CD14-positive monocyte (primary cell): Measurements from ENCODE around the gene PCDHGA7. TPM values are rescaled to one million over a fixed set of nuclear protein-coding genes. Genes with fewer than 3 reads are reported as not detected.

Experiments
- DNase-seq, 3 donors: peaks; one replicate each; pipeline ENCODE4 v3.0.0-alpha.2; 2011 to 2022
- H2AFZ ChIP-seq: 2 replicates; pipeline ENCODE4 v1.6.0; 2012; ENCODE audit warnings: mild to moderate bottlenecking, low read depth, low read length, inconsistent platforms; ENCODE audit not compliant: insufficient read depth, poor library complexity, severe bottlenecking
- H3K27ac ChIP-seq, 2 donors: 1 replicate in 1 of 2; 2 replicates in 1 of 2; pipeline ENCODE4 v1.5.1; 2012 to 2013; ENCODE audit warnings: low read length in 2 of 2, control low read depth in 1 of 2, inconsistent platforms in 1 of 2, low read depth in 1 of 2, mild to moderate bottlenecking in 1 of 2
- H3K27me3 ChIP-seq, 2 donors: one replicate each; pipeline versions ENCODE4 v1.6.0 to v1.6.1; 2011 to 2013; ENCODE audit warnings: low read length in 2 of 2; ENCODE audit not compliant: control insufficient read depth in 2 of 2, insufficient read depth in 2 of 2
- H3K36me3 ChIP-seq, 2 donors: replicated peaks in 1 of 2; 1 replicate in 1 of 2; 2 replicates in 1 of 2; pipeline versions ENCODE4 v1.5.1 to v1.6.1; 2012 to 2013; ENCODE audit warnings: low read length in 2 of 2, control low read depth in 1 of 2, inconsistent platforms in 1 of 2, mild to moderate bottlenecking in 1 of 2; ENCODE audit not compliant: insufficient read depth in 2 of 2, control insufficient read depth in 1 of 2
- H3K4me1 ChIP-seq, 2 donors: 1 replicate in 1 of 2; 2 replicates in 1 of 2; pipeline versions ENCODE4 v1.5.1 to v1.6.1; 2012 to 2013; ENCODE audit warnings: low read length in 2 of 2, control low read depth in 1 of 2, inconsistent platforms in 1 of 2, mild to moderate bottlenecking in 1 of 2, moderate library complexity in 1 of 2; ENCODE audit not compliant: insufficient read depth in 2 of 2, control insufficient read depth in 1 of 2
- H3K4me2 ChIP-seq: replicated peaks from 2 replicates; pipeline ENCODE3; 2012; ENCODE audit warnings: low read length, moderate library complexity, mild to moderate bottlenecking; ENCODE audit not compliant: poor library complexity, severe bottlenecking; ENCODE audit errors: extremely low read depth
- H3K4me3 ChIP-seq, 3 experiments: fragments of 200-600 bp in 1 of 3; sonication (generic) in 1 of 3; replicated peaks in 1 of 3; 1 replicate in 2 of 3; 2 replicates in 1 of 3; pipeline ENCODE4 v1.5.1; 2011 to 2013; ENCODE audit warnings: low read length in 3 of 3, mild to moderate bottlenecking in 3 of 3, control low read depth in 2 of 3, low read depth in 2 of 3, inconsistent platforms in 1 of 3, moderate library complexity in 1 of 3
- H3K79me2 ChIP-seq: 2 replicates; pipeline ENCODE4 v1.6.0; 2012; ENCODE audit warnings: mild to moderate bottlenecking, control low read depth, inconsistent platforms, low read length, moderate library complexity; ENCODE audit not compliant: insufficient read depth
- H3K9ac ChIP-seq: 2 replicates; pipeline ENCODE4 v1.6.0; 2017; ENCODE audit warnings: low read length, mild to moderate bottlenecking; ENCODE audit not compliant: insufficient read depth, poor library complexity, severe bottlenecking
- H3K9me3 ChIP-seq, 2 donors: replicated peaks in 1 of 2; 1 replicate in 1 of 2; 2 replicates in 1 of 2; pipeline versions ENCODE4 v1.5.1 to v1.6.1; 2012 to 2013; ENCODE audit warnings: low read length in 2 of 2, control low read depth in 1 of 2; ENCODE audit not compliant: control insufficient read depth in 1 of 2, insufficient read depth in 1 of 2
- H4K20me1 ChIP-seq: 2 replicates; pipeline ENCODE4 v1.6.0; 2012; ENCODE audit warnings: mild to moderate bottlenecking, low read length, control low read depth, moderate library complexity; ENCODE audit not compliant: insufficient read depth
- H3K27ac Mint-ChIP-seq, 7 donors: one replicate each; pipeline ENCODE4 v1.8.0; 2020; ENCODE audit warnings: mild to moderate bottlenecking in 7 of 7, mixed read lengths in 7 of 7, moderate library complexity in 6 of 7, inconsistent platforms in 2 of 7
- H3K27me3 Mint-ChIP-seq, 3 donors: one replicate each; pipeline ENCODE4 v1.8.0; 2021 to 2022; ENCODE audit warnings: low read depth in 3 of 3, mild to moderate bottlenecking in 3 of 3, mixed read lengths in 3 of 3, moderate library complexity in 3 of 3, inconsistent platforms in 1 of 3
- H3K36me3 Mint-ChIP-seq, 2 donors: one replicate each; pipeline ENCODE4 v1.8.0; 2020; ENCODE audit warnings: mixed read lengths in 2 of 2, inconsistent platforms in 1 of 2, mild to moderate bottlenecking in 1 of 2
- H3K4me1 Mint-ChIP-seq: one replicate; pipeline ENCODE4 v1.8.0; 2020; ENCODE audit warnings: mild to moderate bottlenecking, mixed read lengths
- H3K4me3 Mint-ChIP-seq, 2 donors: one replicate each; pipeline ENCODE4 v1.8.0; 2020; ENCODE audit warnings: mild to moderate bottlenecking in 2 of 2, mixed read lengths in 2 of 2, moderate library complexity in 1 of 2
- H3K9me3 Mint-ChIP-seq, 7 donors: one replicate each; pipeline ENCODE4 v1.8.0; 2020 to 2022; ENCODE audit warnings: mixed read lengths in 7 of 7, mild to moderate bottlenecking in 6 of 7, moderate library complexity in 6 of 7, inconsistent platforms in 2 of 7
- CTCF ChIP-seq: fragments of 200-600 bp; IDR thresholded peaks from one replicate; pipeline ENCODE4 v1.8.0; 2022; ENCODE audit warnings: antibody characterized with exemption, mild to moderate bottlenecking
- WGBS: methylation state at CpG from one replicate; pipeline ENCODE4 v1.1.5; 2013; ENCODE audit warnings: missing lambda C conversion rate; ENCODE audit not compliant: insufficient coverage; 5-methylcytosine and 5-hydroxymethylcytosine counted together
- intact Hi-C, 2 donors: fragments of 100-400 bp; cut with micrococcal nuclease; formaldehyde crosslinking; loops; one replicate each; pipeline versions ENCODE4 v1.15.0 to v1.15.1; 2023
- polyA plus RNA-seq, 3 donors: library from polyadenylated mRNA; depleted of rRNA in 1 of 3; unstranded in 2 of 3; stranded (reverse) in 1 of 3; fragments of 300-500 nt in 2 of 3; fragments of >200 nt in 1 of 3; fragmentation: Illumina TruSeq in 2 of 3; gene quantifications; 1 replicate in 2 of 3; 2 replicates in 1 of 3; pipeline ENCODE4 v1.2.3, GENCODE V29; 2012 to 2021

PCDHGA7 gene
- polyA plus RNA-seq, 3 donors = not detected

GRCh38 chr5:141388661-141389060, 6.1 kb downstream of the PCDHGA7 start:
- peaks cover 39 to 96% of the 10 kb centered on the region in 2 donors for H3K27me3 ChIP-seq
- H3K4me1 Mint-ChIP-seq = peaks cover 5% of the 10 kb centered on the region

GRCh38 chr5:141389153-141390042, 6.9 kb downstream of the PCDHGA7 start:
- Histone ChIP-seq H3K4me1 (no peaks in the 10 kb centered on the region), H3K27ac (no peak overlapping the region), H2AFZ (no peak overlapping the region), H4K20me1 (no peaks in the 10 kb centered on the region), H3K27me3 (peaks cover 40 to 96% of the 10 kb centered on the region in 2 donors), H3K79me2 (no peaks in the 10 kb centered on the region), H3K4me2 (no peak overlapping the region), H3K9me3 (peaks cover 52 to 96% of the 10 kb centered on the region in 2 donors), H3K4me3 (no peak overlapping the region), H3K9ac (no peak overlapping the region), H3K36me3 (no peaks in the 10 kb centered on the region)
- peak overlapping the region; percentile 1 to 75 for H3K4me3 Mint-ChIP-seq
- no peak overlapping the region for H3K27ac Mint-ChIP-seq
- WGBS = 37% methylated on average over 77 of the region's 77 CpGs
- peaks cover 43 to 81% (median 64%) of the 10 kb centered on the region in 7 donors for H3K9me3 Mint-ChIP-seq
- DNase-seq = no peak
- peaks cover 51 to 82% (median 77%) of the 10 kb centered on the region in 3 donors for H3K27me3 Mint-ChIP-seq
- TF ChIP-seq CTCF = no peak
- peaks cover 7 to 12% of the 10 kb centered on the region in 2 donors for H3K36me3 Mint-ChIP-seq
- peaks cover 5% of the 10 kb centered on the region for H3K4me1 Mint-ChIP-seq
- intact Hi-C loops = no loop called here

More at GRCh38 chr5:141388661-141389060, 6.1 kb downstream of the PCDHGA7 start:
- Mint-ChIP-seq H3K27me3 (peaks cover 45 to 79% (median 77%) of the 10 kb centered on the region in 3 donors), H3K36me3 (peaks cover 7 to 13% of the 10 kb centered on the region in 2 donors), H3K9me3 (peaks cover 40 to 81% (median 64%) of the 10 kb centered on the region in 7 donors), H3K4me3 (peak overlapping the region in 1 of 2 donors; percentile 63), H3K27ac (no peak overlapping the region)
- H3K4me1 ChIP-seq = no peaks in the 10 kb centered on the region
- H3K9me3 ChIP-seq = peaks cover 50 to 95% of the 10 kb centered on the region in 2 donors
- WGBS = no CpG with 5 or more reads among the region's 10 CpGs
- TF ChIP-seq CTCF = no peak
- no peak for DNase-seq
- H3K79me2 ChIP-seq = no peaks in the 10 kb centered on the region
- H3K9ac ChIP-seq = no peak overlapping the region
- H3K4me3 ChIP-seq = no peak overlapping the region
- H3K36me3 ChIP-seq = no peaks in the 10 kb centered on the region
- intact Hi-C loops = no loop called here
- H4K20me1 ChIP-seq = no peaks in the 10 kb centered on the region
- no peak overlapping the region for H2AFZ ChIP-seq
- no peak overlapping the region for H3K4me2 ChIP-seq
- no peak overlapping the region for H3K27ac ChIP-seq
